ENCODE results near the gene NACC2. TPM values are rescaled to one million over a fixed set of nuclear protein-coding genes. Genes with fewer than 3 reads are reported as not detected.
A peak's percentile ranks its signal among the peaks of the same experiment; 100 is the strongest.

The NACC2 gene
- polyA plus RNA-seq, 1 of the 3 experiments (the other 2 are of a cell fraction), result 22.1 TPM

GRCh38 chr9:136018257-136019031 lies 76.6 kb downstream of the NACC2 start:
- Histone ChIP-seq H4K20me1 (ENCODE audit: insufficient read depth) (peaks cover 87% of the 10 kb centered on the region), H3K79me2 (ENCODE audit: insufficient read depth) (peaks cover 70% of the 10 kb centered on the region)
- CTCF ChIA-PET, result no interaction called here

More at GRCh38 chr9:136018257-136019031, 76.6 kb downstream of the NACC2 start:
- DNase-seq, result peak; percentile 19
- Histone ChIP-seq H3K9ac (no peak overlapping the region), H3F3A (replicated peaks; ENCODE audit: insufficient read depth) (no peaks in the 10 kb centered on the region), H3K4me2 (no peak overlapping the region), H3K9me2 (no peaks in the 10 kb centered on the region), H3K9me3 (no peaks in the 10 kb centered on the region), H3K4me1 (ENCODE audit: control insufficient read depth in 1 of 2, insufficient read depth in 2 of 2, low read depth in 1 of 2, low read length in 1 of 2) (peaks cover 0 to under 1% of the 10 kb centered on the region in 2 experiments; a peak in 1 of 4 replicates), H3K27me3 (ENCODE audit: insufficient read depth) (no peaks in the 10 kb centered on the region), H3K4me3 (ENCODE audit: low read depth in 2 of 2, low read length in 1 of 2) (no peak overlapping the region), H3K27ac (ENCODE audit: low read depth in 2 of 2, low read length in 1 of 2) (no peak overlapping the region), H2AFZ (ENCODE audit: low read depth) (no peak overlapping the region), H3K36me3 (replicated peaks in 1 of 2; ENCODE audit: control insufficient read depth in 1 of 2, insufficient read depth in 2 of 2, low read length in 1 of 2) (peaks cover 0 to 3% of the 10 kb centered on the region in 2 experiments)
- POLR2A ChIA-PET, result interaction anchor here (0.7 kb wide), 1 partner anchor 26 kb away, joined by 4 read pairs; no protein-coding TSS in a partner anchor
- no peak for TF ChIP-seq FOXJ3 (CRISPR knock-in tag; IDR thresholded peaks at IDR 0.05)
- TF ChIP-seq POLR2AphosphoS5 (IDR thresholded peaks at IDR 0.05; ENCODE audit: low read depth, low read length), result no peak
- TF ChIP-seq IRF3 (IDR thresholded peaks at IDR 0.05; ENCODE audit: low read depth, low read length), result no peak
- no peak for TF ChIP-seq GATA2 (CRISPR knock-in tag; IDR thresholded peaks at IDR 0.05)
- TF ChIP-seq REST (IDR thresholded peaks at IDR 0.05; ENCODE audit: low read depth, low read length), result no peak
- no peak for TF ChIP-seq MEF2A (IDR thresholded peaks at IDR 0.05; ENCODE audit: borderline replicate concordance, low read depth)
- TF ChIP-seq JUND (IDR thresholded peaks at IDR 0.05), result no peak
- TF ChIP-seq MAX (IDR thresholded peaks at IDR 0.05; ENCODE audit: low read depth), result no peak
- TF ChIP-seq FOXM1 (IDR thresholded peaks at IDR 0.05; ENCODE audit: low read depth), result no peak
- TF ChIP-seq GABPA (IDR thresholded peaks at IDR 0.05; ENCODE audit: low read depth), result no peak
- no peak for TF ChIP-seq RCOR1 (IDR thresholded peaks at IDR 0.05; ENCODE audit: low read length)
- no peak for TF ChIP-seq NFIC (IDR thresholded peaks at IDR 0.05; ENCODE audit: borderline replicate concordance)
- TF ChIP-seq EZH2phosphoT487 (IDR thresholded peaks at IDR 0.05; ENCODE audit: borderline replicate concordance, low read depth), result no peak
- no peak for TF ChIP-seq USF1 (IDR thresholded peaks at IDR 0.05; ENCODE audit: borderline replicate concordance, low read depth)
- TF ChIP-seq NRF1 (IDR thresholded peaks at IDR 0.05; ENCODE audit: low read depth, low read length), result no peak
- TF ChIP-seq CTCF (IDR thresholded peaks at IDR 0.05), result no peak
- no peak for TF ChIP-seq RXRA (IDR thresholded peaks at IDR 0.05; ENCODE audit: borderline replicate concordance, low read depth)
- TF ChIP-seq SIN3A (IDR thresholded peaks at IDR 0.05; ENCODE audit: borderline replicate concordance, low read depth, low read length), result no peak
- no peak for TF ChIP-seq TCF12 (IDR thresholded peaks at IDR 0.05)
- no peak for TF ChIP-seq TEAD4 (IDR thresholded peaks at IDR 0.05; ENCODE audit: borderline replicate concordance, insufficient read depth)
- 88% methylated on average over 15 of the region's 23 CpGs for WGBS (ENCODE audit: low lambda C conversion rate)
